GM19395 (cell line): ENCODE data around the gene AXIN1.
"Not testable (repeated sequence)": the region's sequence is repeated elsewhere in the genome, so short reads cannot be mapped to it uniquely, and the experiment has no call there.

Source experiments
- ATAC-seq: cut with Tn5 transposase; IDR thresholded peaks from one replicate; pipeline ENCODE4 v1.9.1; 2021; ENCODE audit warnings: mild to moderate bottlenecking, moderate library complexity; ENCODE audit not compliant: unreplicated experiment

AXIN1 gene

DNA sequence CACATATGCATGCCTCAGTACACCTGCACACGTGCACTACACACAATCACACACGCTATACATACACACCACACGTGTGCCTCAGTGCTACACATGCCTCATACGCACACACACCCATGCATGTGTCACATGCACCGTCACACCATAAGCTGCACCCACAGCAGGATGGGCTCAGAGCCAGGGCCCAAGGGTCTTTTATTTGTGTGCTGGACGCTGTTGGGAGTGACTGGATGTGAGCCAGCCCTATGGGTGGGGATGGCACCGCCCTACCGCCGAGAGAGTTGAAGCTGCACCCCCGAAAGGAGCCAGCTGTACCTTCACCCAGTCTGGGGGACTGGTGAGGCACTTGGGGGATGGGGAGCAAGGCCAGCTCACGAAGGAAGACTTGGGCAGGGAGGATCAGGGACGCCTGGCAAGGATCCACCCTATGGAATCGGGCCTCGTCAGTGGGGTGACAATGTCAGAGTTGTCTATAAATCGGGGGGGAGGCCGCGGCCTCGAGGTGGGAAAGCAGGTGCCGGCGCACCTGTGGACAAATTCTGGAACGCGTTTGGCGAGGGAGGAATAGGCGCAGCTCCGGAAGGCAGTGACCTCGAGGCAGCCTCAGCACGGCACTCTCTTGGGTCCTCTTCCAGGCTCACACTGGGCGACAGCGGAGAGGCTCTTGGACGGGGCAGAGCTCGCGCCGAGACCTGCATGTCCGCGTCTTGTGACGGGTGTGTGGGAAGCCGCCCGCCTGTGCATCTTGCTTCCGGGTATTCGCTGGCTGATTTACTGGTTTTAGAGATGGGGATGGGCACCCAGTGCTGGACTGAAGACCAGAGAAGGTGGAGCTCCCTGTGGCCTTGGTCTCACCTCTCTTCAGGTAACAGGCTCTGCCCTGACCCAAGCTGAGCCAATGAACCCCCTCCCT lies 84.1 kb downstream of the AXIN1 start:
- ATAC-seq = no peak

DNA sequence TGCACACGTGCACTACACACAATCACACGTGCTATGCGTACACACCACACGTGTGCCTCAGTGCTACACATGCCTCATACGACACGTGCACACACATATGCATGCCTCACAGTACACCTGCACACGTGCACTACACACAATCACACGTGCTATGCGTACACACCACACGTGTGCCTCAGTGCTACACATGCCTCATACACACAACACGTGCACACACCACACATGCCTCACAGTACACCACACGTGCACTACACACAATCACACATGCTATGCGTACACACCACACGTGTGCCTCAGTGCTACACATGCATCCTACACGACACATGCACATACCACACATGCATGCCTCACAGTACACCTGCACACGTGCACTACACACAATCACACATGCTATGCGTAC lies 85.0 kb downstream of the AXIN1 start:
- ATAC-seq = not testable (repeated sequence)

DNA sequence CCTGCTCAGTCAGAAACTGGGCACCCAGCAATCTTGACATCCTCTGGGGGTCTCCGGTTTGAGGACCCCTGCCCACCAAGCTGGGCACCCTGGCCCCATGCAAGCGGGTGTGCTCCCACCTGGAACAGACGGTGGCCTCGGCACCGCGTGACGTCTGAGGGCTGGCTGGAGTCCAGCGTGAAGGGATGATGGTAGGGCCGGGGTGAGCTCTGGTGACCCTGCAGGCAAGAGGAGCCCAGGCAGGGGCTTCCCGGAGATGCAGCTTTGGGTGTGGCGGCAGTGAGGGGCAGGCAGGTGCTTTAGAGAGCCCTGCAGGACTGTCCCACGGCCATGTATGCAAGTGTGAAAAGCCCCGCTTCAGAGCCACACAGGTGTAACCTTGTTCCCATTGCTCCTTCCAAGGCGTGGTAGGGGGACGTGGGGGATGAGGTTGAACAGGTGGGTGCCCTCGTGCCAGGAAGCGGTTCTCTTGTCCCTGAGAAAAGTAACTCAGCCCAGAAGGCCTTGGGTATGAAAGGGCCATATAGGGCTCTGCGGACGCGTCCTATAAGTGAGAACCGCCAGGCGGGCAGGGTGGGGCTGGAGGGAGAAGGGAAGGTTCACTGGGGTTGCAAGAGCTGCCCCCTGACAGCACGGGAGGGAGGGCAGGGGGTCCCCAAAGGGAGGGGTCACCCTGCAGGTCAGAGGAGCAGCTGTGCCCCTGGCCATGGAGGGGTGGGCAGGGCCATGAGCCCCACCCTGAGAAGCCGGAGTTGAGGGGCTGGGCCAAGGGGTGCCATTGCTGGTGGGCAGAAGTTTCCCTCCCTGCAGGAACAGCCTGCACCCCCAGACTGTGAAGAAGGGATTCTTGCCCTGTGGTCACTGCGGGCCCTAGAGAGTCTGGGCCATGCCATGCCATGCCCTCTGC lies 86.0 kb downstream of the AXIN1 start:
- ATAC-seq = no peak

DNA sequence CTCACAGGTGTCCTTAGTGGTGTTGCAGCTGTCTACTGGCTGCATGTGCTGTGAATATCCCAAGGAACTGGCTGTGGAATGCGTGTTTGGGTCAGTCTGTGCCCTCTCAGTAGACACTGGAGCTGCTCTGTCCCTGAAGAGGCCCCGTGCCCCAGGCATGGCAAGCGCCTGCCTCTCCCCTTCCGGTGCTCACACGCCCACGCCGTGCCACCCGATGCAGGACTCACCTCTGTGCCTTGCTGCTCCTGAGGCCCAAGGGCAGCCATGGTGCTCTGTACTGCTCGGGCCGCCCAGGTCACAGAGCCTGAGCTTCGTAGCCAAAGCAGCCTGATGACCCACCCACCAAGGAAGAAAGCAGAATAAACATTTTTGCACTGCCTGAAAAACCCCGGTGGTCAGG lies 86.8 kb downstream of the AXIN1 start:
- ATAC-seq = no peak

DNA sequence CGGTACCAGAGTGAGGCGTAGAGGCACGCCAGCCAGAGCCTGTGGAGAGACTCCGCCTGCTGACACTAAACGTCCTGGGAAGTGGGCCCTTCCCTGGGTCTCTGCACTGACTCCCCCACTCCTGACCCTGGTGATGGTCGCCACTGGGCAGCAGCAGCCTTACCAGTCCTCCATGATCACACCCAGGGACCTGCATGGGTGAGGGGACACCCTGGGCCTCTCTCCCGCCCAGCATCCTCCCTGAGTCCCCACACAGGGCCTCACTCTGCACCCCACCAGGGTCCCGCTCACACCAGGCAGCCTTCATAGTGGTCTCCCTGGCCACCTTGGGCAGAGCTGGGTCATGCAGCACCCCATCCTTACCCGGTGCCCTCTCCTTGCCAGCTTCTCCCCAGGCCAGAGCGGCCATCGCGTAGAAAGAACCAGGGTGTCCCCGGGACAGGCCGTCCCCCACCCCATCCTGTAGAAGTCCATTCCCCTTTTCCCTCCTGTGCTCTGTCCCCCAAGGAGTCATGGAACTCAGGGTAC lies 87.5 kb downstream of the AXIN1 start:
- ATAC-seq = no peak

DNA sequence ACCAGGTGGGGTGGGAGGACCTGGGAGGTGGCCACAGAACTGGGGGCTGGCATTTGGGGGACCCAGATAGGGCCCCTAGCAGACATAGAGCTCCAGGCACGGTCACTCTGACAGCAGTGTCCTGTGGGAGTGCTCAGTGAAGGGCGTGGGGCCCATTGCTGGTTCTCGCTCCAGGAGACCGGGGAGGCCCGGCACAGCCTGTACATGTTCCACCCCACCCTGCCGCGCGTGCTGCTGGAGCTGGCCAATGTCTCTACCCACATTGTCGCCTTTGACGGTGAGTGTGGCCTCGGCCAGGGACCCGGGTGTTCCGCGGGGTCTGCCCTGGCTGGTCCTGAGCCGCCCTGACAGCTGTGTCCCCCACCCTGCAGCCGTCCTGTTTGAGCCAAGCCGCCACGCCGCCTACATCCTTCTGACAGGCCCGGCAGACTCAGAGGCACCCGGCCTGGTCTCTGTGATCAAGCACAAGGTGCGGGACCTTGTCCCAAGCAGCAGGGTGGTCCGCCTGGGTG lies 88.0 kb downstream of the AXIN1 start:
- no peak for ATAC-seq

DNA sequence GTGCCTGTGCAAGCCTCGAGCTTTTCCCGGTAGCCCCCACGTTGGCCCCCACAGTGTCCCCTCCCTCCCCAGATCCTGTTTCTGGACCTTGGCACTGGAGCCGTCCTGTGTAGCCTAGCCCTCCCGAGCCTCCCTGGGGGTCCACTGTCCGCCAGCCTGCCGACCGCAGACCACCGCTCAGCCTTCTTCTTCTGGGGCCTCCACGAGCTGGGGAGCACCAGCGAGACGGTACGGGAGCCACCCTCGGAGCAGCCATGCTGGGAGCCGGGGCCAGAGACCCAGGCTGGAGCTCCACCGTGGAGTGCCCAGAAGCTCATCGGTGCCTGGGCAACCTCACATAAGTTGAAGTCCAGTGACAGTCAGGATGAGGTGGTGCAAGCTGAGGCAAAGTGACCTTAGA lies 88.6 kb downstream of the AXIN1 start:
- ATAC-seq = no peak

DNA sequence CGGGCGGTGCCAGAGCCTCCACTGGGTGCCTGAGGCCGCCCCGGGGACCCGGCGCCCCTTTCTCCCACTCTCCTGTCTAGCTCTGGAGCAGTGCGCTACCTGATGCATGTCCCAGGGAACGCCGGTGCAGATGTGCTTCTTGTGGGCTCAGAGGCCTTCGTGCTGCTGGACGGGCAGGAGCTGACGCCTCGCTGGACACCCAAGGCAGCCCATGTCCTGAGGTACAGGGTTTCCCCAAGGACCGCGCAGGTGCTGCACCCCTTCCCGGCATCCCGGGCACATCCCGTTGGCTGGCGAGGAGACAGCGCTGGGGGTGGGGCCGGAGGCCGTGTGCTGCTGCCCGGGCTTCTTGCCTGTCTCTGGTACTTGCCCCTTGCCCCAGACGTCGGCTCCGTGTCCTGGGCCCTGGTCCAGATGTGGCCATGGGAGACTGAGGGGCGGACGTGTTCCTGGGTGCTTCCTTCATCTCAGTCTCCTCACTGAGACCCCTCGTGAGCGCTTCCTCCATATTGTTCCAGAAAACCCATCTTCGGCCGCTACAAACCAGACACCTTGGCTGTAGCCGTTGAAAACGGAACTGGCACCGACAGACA lies 89.2 kb downstream of the AXIN1 start:
- ATAC-seq = no peak

DNA sequence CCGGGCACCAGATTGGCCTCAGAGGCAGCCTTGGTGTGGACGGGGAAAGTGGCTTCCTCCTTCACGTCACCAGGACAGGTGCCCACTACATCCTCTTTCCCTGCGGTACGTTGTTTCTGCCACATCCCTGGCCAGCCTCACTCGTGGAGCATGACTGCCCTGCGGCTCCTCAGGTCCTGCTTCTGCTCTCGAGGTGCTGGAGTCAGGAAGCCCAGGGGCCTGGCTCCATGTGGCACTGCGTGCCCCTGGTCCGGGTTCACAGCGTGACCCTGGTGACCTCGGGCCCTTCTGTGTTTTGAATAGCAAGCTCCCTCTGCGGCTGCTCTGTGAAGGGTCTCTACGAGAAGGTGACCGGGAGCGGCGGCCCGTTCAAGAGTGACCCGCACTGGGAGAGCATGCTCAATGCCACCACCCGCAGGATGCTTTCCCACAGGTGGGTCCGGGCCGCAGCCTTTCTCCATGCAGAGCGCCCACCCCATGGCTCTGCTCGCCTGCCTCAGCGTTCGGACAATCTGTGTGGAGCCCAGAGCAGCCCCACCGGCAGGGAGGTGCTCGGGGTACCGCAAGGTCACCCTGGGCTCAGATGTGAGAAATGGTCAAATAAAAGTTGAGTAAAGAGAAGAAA lies 90.3 kb downstream of the AXIN1 start:
- ATAC-seq = no peak

DNA sequence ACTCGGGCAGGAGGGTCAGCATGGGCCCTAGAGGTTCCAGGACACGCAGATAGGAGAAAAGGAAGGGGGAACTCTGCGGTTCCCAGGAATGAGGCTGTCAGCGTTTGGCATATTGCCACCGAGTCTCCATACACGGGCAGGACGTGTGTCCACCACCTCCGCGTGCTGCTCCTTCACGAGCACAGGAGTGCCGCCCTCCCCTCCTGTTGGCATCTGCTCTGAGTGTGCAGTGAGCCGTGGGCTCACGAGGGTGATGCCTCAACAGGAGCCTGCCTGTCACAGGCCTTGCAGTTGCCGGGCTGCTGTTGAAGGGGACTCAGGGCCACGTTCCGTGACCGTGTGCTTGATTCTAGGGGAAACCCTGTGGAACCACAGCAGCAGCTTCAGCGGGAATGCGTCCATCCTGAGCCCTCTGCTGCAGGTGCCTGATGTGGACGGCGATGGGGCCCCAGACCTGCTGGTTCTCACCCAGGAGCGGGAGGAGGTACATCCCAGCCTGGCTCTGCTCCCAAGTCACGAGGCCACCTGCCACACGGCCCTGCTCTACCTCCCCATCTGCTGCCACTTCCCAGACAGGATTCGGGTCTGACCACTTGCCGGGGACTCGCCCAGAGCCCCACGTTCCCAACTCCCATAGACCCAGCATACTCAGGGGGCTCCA lies 91.4 kb downstream of the AXIN1 start:
- ATAC-seq = no peak

DNA sequence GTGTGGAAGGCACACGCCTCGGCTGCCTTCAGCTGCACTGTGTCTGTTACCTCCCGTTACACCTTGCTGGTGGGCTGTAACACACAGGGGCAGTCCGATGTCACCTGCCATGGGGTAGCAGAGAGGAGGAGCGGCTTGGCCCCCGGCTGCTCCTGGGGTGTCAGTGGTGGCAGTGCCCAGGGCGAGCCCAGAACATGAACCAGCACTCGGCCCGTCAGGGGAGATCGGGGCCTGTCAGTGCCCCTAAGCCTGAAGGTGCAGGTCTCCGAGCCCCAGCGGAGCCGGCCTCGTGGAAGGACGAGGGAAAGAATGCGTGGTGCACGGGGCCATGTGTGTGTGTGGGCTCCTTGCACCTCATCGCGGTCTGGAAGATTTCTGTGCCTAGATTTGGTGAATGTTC lies 92.2 kb downstream of the AXIN1 start:
- ATAC-seq = no peak

DNA sequence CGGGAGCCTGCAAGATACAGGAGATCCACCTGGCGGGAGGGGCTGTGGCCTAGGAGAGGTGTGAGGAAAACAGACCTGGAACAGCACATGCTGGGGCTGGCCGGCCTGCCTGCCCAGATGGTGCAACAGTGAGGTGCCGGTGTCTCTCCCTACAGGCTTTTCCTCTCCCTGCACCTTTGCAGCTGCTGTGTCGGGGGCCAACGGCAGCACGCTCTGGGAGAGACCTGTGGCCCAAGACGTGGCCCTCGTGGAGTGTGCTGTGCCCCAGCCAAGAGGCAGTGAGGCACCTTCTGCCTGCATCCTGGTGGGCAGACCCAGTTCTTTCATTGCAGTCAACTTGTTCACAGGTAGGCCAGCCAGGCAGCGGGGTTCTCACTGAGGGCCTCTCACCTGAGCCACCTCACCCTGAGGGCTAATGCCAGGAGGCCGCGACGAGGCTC lies 92.7 kb downstream of the AXIN1 start:
- ATAC-seq = no peak

DNA sequence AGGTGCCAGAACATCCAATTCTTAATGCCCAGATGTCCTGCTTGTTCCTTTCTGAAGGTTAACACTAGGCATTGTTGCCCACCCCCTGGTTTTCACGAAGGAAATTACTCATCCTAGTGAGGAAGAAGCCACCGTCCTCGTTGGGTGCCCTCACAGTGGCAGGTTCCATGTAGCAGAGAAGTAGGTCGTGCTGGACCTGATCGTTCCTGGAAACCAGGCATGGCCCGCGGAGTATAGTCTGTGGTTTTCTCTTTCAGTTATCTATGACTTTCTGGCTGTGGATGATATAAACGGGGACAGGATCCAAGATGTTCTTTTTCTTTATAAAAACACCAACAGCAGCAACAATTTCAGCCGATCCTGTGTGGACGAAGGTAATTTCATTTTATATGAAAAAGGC lies 93.3 kb downstream of the AXIN1 start:
- no peak for ATAC-seq

DNA sequence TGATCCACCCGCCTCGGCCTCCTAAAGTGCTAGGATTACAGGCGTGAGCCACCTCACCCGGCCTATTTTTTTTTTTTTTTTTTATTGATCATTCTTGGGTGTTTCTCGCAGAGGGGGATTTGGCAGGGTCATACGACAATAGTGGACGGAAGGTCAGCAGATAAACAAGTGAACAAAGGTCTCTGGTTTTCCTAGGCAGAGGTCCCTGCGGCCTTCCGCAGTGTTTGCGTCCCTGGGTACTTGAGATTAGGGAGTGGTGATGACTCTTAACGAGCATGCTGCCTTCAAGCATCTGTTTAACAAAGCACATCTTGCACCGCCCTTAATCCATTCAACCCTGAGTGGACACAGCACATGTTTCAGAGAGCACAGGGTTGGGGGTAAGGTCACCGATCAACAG lies 94.4 kb downstream of the AXIN1 start:
- ATAC-seq = not testable (repeated sequence)

DNA sequence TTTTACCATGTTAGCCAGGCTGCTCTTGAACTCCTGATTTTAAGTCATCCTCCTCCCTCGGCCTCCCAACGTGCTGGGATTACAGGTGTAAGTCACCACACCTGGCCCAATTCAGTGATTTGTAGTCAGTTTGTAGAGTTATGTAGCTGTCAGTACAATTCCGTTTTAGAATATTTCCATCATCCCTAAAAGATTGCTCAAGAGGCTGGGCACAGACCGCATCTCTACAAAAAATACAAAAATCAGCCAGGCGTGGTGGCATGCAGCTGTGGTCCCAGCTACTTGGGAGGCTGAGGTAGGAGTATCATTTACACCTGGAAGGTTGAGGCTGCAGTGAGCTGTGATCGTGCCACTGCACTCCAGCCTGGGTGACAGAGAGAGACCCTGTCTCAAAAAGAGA lies 97.3 kb downstream of the AXIN1 start:
- ATAC-seq = no peak

DNA sequence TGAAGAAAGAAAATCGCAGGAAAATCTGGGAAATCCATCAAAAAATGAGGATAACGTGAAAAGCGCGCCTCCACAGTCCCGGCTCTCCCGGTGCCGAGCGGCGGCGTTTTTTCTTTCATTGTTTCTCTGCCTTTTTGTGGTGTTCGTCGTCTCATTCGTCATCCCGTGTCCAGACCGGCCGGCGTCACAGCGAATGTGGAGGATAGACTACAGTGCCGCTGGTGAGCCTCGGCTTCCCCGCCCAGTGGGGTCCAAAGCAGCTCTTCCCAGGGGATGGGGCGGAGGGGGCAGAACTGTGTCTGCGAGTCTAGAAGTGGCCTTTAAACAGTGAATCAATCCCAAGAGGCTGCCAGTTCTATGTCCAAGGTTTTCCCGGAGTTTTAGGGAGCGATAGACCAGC lies 98.1 kb downstream of the AXIN1 start:
- ATAC-seq = no peak

DNA sequence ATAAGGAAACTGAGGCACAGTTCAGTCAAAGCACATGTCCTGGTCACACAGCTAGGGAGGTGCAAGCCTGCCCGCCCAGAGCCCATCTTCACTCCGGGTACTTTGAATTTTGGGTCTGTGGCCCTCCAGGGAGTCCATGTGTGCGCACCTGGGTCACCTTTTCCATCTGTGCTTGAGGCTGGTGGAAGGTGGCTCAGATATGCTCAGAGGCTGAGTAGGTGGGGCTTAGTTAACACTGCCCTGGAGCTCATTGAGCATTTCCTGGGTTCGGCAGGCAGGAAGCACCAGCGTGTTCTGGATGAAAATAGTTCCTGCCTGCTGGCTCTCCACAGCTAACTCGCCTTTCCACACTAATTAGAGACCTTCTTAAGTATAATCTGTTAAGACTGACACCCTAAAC lies 98.7 kb downstream of the AXIN1 start:
- no peak for ATAC-seq

DNA sequence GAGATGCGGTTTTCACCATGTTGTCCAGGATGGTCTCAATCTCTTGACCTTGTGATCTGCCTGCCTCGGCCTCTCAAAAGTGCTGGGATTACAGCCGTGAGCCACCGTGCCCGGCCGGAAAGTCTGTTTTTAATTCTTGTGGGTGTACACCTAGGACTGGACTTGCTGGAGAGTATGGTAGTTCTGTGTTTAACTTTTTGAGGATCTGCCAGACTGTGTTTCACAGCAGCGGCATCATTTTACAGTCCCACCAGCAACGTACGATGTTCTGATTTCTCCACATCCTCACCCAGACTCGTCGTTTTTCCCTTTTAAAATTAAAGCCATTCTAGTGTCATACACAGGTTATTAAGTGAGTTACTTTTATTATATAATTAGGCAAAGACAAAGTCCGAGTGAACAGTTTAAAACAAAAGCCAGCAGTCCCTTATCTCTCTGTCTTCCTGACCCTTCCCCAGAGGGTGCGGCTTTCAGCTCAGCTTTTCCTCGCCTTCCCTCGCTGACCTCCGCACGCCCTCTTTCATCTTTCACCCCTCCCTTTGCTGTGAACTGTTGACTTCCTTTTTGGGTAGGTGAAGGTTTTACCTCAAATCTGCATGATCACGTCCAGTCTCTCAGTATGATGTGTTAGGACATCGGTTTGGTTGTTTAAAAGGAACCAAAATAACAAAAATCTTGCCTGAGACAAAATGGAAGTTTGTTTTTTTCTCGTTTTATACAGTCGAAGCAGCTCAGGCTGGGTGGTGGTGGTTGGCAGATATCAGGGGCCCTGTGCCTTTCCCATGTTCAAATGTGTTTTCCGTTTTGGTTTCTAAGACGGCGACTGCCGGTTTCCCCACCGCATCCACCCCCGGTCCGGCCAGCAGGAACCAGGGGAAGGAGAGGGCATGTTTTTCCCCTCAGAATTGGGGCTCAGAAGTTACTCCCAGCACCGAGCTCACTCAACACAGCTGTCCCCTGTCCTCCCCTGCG lies 99.9 kb downstream of the AXIN1 start:
- no peak for ATAC-seq

DNA sequence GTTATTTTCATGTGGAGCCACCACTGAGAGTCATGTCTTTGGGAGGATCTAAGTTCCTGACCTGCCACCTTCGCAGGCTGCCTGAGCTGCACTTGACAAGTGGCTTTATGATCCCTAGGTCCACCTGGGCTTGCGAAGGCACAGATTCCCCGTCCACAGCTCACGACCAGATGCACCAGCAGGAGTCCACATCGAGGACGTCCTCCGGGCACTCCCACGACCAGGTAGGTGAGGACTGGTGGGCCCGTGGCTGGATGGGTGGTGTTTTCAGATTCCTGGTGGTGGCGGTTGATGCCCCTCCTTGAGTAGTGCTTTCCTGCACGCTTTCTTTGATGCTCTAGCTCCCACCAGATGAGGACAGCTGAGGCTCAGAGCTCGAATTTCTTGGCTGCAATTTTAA lies 103.1 kb downstream of the AXIN1 start:
- no peak for ATAC-seq
